Loucy (cell line): ENCODE measurements around the gene PPA2.

Source experiments
- H2AFZ ChIP-seq: fragments of 200-600 bp; sonication (generic); 2 replicates; pipeline ENCODE4 v1.6.0; 2016; ENCODE audit warnings: antibody characterized with exemption, mild to moderate bottlenecking, low read length, moderate library complexity
- H3F3A ChIP-seq: fragments of 200-600 bp; 2 replicates; pipeline ENCODE4 v1.6.0; 2016; ENCODE audit warnings: antibody characterized with exemption, low read depth, mild to moderate bottlenecking
- H3K27me3 ChIP-seq: fragments of 200-600 bp; sonication (generic); 2 replicates; pipeline ENCODE4 v1.6.1; 2014; ENCODE audit warnings: low read length, mild to moderate bottlenecking; ENCODE audit not compliant: insufficient read depth, poor library complexity, severe bottlenecking
- H3K36me3 ChIP-seq: fragments of 200-600 bp; sonication (generic); 2 replicates; pipeline ENCODE4 v1.6.1; 2016; ENCODE audit warnings: low read length; ENCODE audit not compliant: insufficient read depth
- H3K4me1 ChIP-seq: fragments of 200-600 bp; sonication (generic); 2 replicates; pipeline ENCODE4 v1.5.1; 2014; ENCODE audit warnings: low read length, mild to moderate bottlenecking; ENCODE audit not compliant: insufficient read depth, poor library complexity, severe bottlenecking
- H3K4me2 ChIP-seq: fragments of 200-600 bp; sonication (generic); 2 replicates; pipeline ENCODE4 v1.6.0; 2014; ENCODE audit warnings: antibody characterized with exemption, low read length, low read depth, mild to moderate bottlenecking; ENCODE audit not compliant: poor library complexity, severe bottlenecking
- H3K4me3 ChIP-seq: fragments of 200-600 bp; sonication (generic); 2 replicates; pipeline ENCODE4 v1.5.1; 2014; ENCODE audit warnings: low read length, mild to moderate bottlenecking, mixed read lengths; ENCODE audit not compliant: poor library complexity, severe bottlenecking
- H3K79me2 ChIP-seq: fragments of 200-600 bp; sonication (generic); 2 replicates; pipeline ENCODE4 v1.6.1; 2014; ENCODE audit warnings: low read length; ENCODE audit not compliant: insufficient read depth
- H3K9ac ChIP-seq: fragments of 200-600 bp; sonication (generic); 2 replicates; pipeline ENCODE4 v1.6.0; 2014; ENCODE audit warnings: mild to moderate bottlenecking, low read depth, low read length, moderate library complexity; ENCODE audit not compliant: poor library complexity, severe bottlenecking
- H3K9me2 ChIP-seq: fragments of 200-600 bp; sonication (generic); replicated peaks from 2 replicates; pipeline ENCODE4 v1.6.1; 2016; ENCODE audit warnings: low read depth, low read length, mixed read lengths
- H3K9me3 ChIP-seq: fragments of 200-600 bp; sonication (generic); 2 replicates; pipeline ENCODE4 v1.6.1; 2014; ENCODE audit warnings: mild to moderate bottlenecking, antibody characterized with exemption, low read length, low read depth; ENCODE audit not compliant: insufficient read depth
- H4K20me1 ChIP-seq: fragments of 200-600 bp; sonication (generic); 2 replicates; pipeline ENCODE4 v1.6.0; 2014; ENCODE audit warnings: antibody characterized with exemption, low read length, mild to moderate bottlenecking; ENCODE audit not compliant: insufficient read depth, poor library complexity, severe bottlenecking
- CTCF ChIP-seq: fragments of 200-600 bp; sonication (generic); conservative IDR thresholded peaks from 2 replicates; pipeline ENCODE4 v1.5.1; 2014; ENCODE audit warnings: mild to moderate bottlenecking, antibody characterized with exemption, low read length
- EZH2phosphoT487 ChIP-seq: fragments of 200-600 bp; IDR thresholded peaks from 2 replicates; pipeline ENCODE4 v1.6.1; 2018; ENCODE audit warnings: antibody characterized with exemption, mild to moderate bottlenecking, moderate library complexity, borderline replicate concordance

PPA2 gene

GRCh38 chr4:105422207-105422920 is 51.5 kb downstream of the PPA2 start:
- H3K27me3 ChIP-seq: no peaks in the 10 kb centered on the region

GRCh38 chr4:105417624-105418023 is 56.2 kb downstream of the PPA2 start:
- Histone ChIP-seq H3K4me3 (no peak overlapping the region), H3F3A (no peaks in the 10 kb centered on the region), H3K4me1 (no peaks in the 10 kb centered on the region), H3K27me3 (no peaks in the 10 kb centered on the region), H4K20me1 (no peaks in the 10 kb centered on the region), H3K4me2 (no peak overlapping the region), H3K9me2 (no peaks in the 10 kb centered on the region), H3K36me3 (no peaks in the 10 kb centered on the region), H3K9ac (no peak overlapping the region), H3K79me2 (no peaks in the 10 kb centered on the region), H3K9me3 (no peaks in the 10 kb centered on the region), H2AFZ (no peak overlapping the region)
- TF ChIP-seq EZH2phosphoT487 (no peak), CTCF (no peak)

More at GRCh38 chr4:105422207-105422920, 51.5 kb downstream of the PPA2 start:
- H3K36me3 ChIP-seq: 0 out of 2 replicates have a peak, but pooled peaks cover 4% of the 10 kb centered on the region
- H3K9me2 ChIP-seq: no peaks in the 10 kb centered on the region
- no peaks in the 10 kb centered on the region for H3K79me2 ChIP-seq
- peaks cover 11% of the 10 kb centered on the region; the same call in 1 of the 2 replicates for H3K9me3 ChIP-seq
- H2AFZ ChIP-seq: no peak overlapping the region
- no peak overlapping the region for H3K9ac ChIP-seq
- no peak overlapping the region for H3K4me2 ChIP-seq
- peaks cover 21% of the 10 kb centered on the region for H3K4me1 ChIP-seq
- no peaks in the 10 kb centered on the region for H3F3A ChIP-seq
- no peaks in the 10 kb centered on the region for H4K20me1 ChIP-seq
- no peak overlapping the region for H3K4me3 ChIP-seq
- TF ChIP-seq EZH2phosphoT487 (no peak), CTCF (no peak)

- Histone ChIP-seq H3K4me3 (no peak overlapping the region), H3K79me2 (no peaks in the 10 kb centered on the region), H2AFZ (no peak overlapping the region), H3K9ac (no peak overlapping the region), H3K4me1 (no peaks in the 10 kb centered on the region), H3K27me3 (no peaks in the 10 kb centered on the region), H3K9me2 (no peaks in the 10 kb centered on the region), H3K36me3 (no peaks in the 10 kb centered on the region), H3F3A (no peaks in the 10 kb centered on the region), H4K20me1 (no peaks in the 10 kb centered on the region), H3K9me3 (no peaks in the 10 kb centered on the region), H3K4me2 (no peak overlapping the region)
- TF ChIP-seq CTCF: no peak
- TF ChIP-seq EZH2phosphoT487: no peak
These were observed 58.5 kb downstream of the PPA2 start for GRCh38 chr4:105415281-105415744.
